Prostate gland (tissue), 2 donors: ENCODE measurements around the gene PSMG1.

ENCODE experiments used
- POLR2A ChIP-seq: fragments of 450-650 bp; IDR thresholded peaks from one replicate; pipeline ENCODE4 v1.6.1; 2016; ENCODE audit warnings: antibody characterized with exemption, mild to moderate bottlenecking
- POLR2AphosphoS5 ChIP-seq: sonication (generic); formaldehyde crosslinking; IDR thresholded peaks from one replicate; pipeline ENCODE4 v1.6.1; 2017; ENCODE audit warnings: antibody characterized with exemption
- TF ChIP-seq, protein P1 (sequence below), 4 experiments: fragments of 200-600 bp in 2 of 4; fragments of 450-650 bp in 2 of 4; sonication (generic) in 2 of 4; IDR thresholded peaks; 1 replicate in 3 of 4; 2 replicates in 1 of 4; pipeline ENCODE4 v1.5.1; 2016 to 2019; ENCODE audit warnings: antibody characterized with exemption in 4 of 4, mild to moderate bottlenecking in 2 of 4, moderate library complexity in 2 of 4

DNA sequence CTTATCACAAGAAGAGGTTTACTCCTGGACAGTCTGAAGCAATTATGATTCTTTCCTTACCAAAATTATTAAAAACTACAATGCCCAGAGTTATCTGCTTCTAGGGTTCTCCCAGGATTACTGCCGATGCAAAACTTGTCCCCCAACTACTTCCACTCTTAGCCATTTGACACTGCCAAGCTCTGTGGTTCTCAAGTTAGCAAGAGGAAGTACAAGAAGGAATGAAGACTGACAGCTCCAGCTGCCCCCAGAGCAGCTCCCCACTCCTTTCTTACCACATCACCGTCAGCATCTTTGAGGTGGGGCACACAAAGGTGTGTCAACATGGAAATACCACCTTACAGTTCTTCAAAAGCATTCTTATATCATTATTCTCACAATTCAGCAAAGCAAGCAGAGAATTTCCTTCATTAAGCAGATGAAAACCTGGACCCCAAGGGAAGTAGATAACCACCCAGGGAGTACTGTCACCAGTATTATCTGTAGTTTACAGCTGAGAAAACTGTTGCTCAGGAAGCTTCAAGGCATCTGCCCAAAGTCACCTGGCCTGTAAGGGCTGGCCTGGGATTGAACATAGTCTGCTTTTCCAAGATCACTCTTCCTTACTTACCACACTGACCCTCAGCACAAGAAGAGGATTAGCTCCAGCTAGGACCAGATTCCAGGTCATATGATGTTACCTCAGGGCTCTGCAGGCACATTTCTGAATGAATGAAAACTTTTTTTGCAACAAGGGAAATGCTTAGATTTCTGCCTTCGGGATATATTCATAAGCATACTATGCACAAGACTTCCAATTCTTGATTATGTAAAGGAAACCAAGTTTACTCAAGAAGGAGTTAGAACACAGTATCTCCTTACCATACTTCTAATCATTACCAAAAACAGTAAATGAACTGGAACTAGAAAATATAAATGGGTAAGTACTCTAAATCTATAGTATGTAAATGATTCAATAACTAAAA is 9.3 kb downstream of the PSMG1 start:
- no peak for TF ChIP-seq POLR2A
- TF ChIP-seq, protein P1, sequence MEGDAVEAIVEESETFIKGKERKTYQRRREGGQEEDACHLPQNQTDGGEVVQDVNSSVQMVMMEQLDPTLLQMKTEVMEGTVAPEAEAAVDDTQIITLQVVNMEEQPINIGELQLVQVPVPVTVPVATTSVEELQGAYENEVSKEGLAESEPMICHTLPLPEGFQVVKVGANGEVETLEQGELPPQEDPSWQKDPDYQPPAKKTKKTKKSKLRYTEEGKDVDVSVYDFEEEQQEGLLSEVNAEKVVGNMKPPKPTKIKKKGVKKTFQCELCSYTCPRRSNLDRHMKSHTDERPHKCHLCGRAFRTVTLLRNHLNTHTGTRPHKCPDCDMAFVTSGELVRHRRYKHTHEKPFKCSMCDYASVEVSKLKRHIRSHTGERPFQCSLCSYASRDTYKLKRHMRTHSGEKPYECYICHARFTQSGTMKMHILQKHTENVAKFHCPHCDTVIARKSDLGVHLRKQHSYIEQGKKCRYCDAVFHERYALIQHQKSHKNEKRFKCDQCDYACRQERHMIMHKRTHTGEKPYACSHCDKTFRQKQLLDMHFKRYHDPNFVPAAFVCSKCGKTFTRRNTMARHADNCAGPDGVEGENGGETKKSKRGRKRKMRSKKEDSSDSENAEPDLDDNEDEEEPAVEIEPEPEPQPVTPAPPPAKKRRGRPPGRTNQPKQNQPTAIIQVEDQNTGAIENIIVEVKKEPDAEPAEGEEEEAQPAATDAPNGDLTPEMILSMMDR (IDR thresholded peaks at IDR 0.05) = no peak
- TF ChIP-seq POLR2AphosphoS5 = no peak
